Tibial nerve (tissue), 4 donors: Measurements from ENCODE around the gene PHF5A. TPM values are rescaled to one million over a fixed set of nuclear protein-coding genes. Genes with fewer than 3 reads are reported as not detected.

Experiments used
- DNase-seq, 2 donors: peaks; one replicate each; pipeline ENCODE4 v3.0.0-alpha.2; 2019; ENCODE audit warnings: low spot score in 2 of 2
- H3K27ac ChIP-seq, 4 donors: fragments of 200-600 bp; sonication (generic) in 3 of 4; one replicate each; pipeline ENCODE4 v1.5.1; 2017 to 2019; ENCODE audit warnings: mild to moderate bottlenecking in 1 of 4
- H3K27me3 ChIP-seq, 2 donors: fragments of 200-600 bp; sonication (generic) in 1 of 2; one replicate each; pipeline versions ENCODE4 v1.5.1 to v1.6.0; 2017 to 2019
- H3K36me3 ChIP-seq, 3 donors: fragments of 200-600 bp; sonication (generic); one replicate each; pipeline ENCODE4 v1.5.1; 2018 to 2019
- H3K4me1 ChIP-seq, 4 donors: fragments of 200-600 bp; sonication (generic) in 3 of 4; one replicate each; pipeline ENCODE4 v1.5.1; 2017 to 2019
- H3K4me3 ChIP-seq, 4 donors: fragments of 200-600 bp; sonication (generic) in 3 of 4; one replicate each; pipeline ENCODE4 v1.5.1; 2017 to 2019; ENCODE audit warnings: mild to moderate bottlenecking in 1 of 4, moderate library complexity in 1 of 4
- H3K9me3 ChIP-seq, 4 donors: fragments of 200-600 bp; sonication (generic) in 3 of 4; one replicate each; pipeline ENCODE4 v1.5.1; 2017 to 2019
- CTCF ChIP-seq, 5 experiments: fragments of 200-600 bp in 3 of 5; fragments of 450-650 bp in 2 of 5; sonication (generic) in 3 of 5; IDR thresholded peaks; one replicate each; pipeline ENCODE4 v1.5.1; 2016 to 2019; ENCODE audit warnings: antibody characterized with exemption in 5 of 5, mild to moderate bottlenecking in 3 of 5, moderate library complexity in 2 of 5
- EP300 ChIP-seq, 2 donors: sonication (generic); formaldehyde crosslinking; IDR thresholded peaks; one replicate each; pipeline ENCODE4 v1.6.1; 2017; ENCODE audit warnings: antibody characterized with exemption in 2 of 2, mild to moderate bottlenecking in 1 of 2
- POLR2A ChIP-seq, 2 donors: fragments of 450-650 bp; IDR thresholded peaks; one replicate each; pipeline ENCODE4 v1.6.1; 2017; ENCODE audit warnings: antibody characterized with exemption in 2 of 2, mild to moderate bottlenecking in 2 of 2, moderate library complexity in 2 of 2
- WGBS, 2 donors: methylation state at CpG; one replicate each; pipeline ENCODE4 v1.1.5; 2018; 5-methylcytosine and 5-hydroxymethylcytosine counted together
- total RNA-seq, 4 donors: library from RNA; depleted of rRNA; stranded (reverse); fragments of >200 nt; gene quantifications; one replicate each; pipeline ENCODE4 v1.1.0, GENCODE V29; 2016

Gene PHF5A
- total RNA-seq, 4 donors from 2014 or later: 32.6 to 51.5 (median 36.4) TPM

GRCh38 chr22:41446639-41447434 is 21.7 kb downstream of the PHF5A start, which contains the start of gene TOB2:
Gene TOB2 (minus strand): TSS chr22:41446801. CDS start chr22:41437345, 9,456 bp downstream.
- DNase-seq: peak; percentile 93 to 94
- Histone ChIP-seq H3K9me3 (no peaks in the 10 kb centered on the region), H3K4me3 (peak within 1 kb of the TSS; percentile 75 to 94 (median 91)), H3K27me3 (no peaks in the 10 kb centered on the region), H3K27ac (peak within 1 kb of the TSS; percentile 95 to 99 (median 98)), H3K36me3 (peaks cover 0 to 5% (median 0%) of the 10 kb centered on the region in 3 donors), H3K4me1 (peaks cover 0 to 33% (median 22%) of the 10 kb centered on the region in 4 donors)
- WGBS, 2 donors: 1% methylated on average over 41 to 59 of the region's 85 CpGs
- TF ChIP-seq CTCF (IDR thresholded peaks at IDR 0.05) (peak in 2 of 5 experiments; percentile 52 to 58), POLR2A (IDR thresholded peaks at IDR 0.05) (peak; percentile 99 to 100), EP300 (IDR thresholded peaks at IDR 0.05) (peak; percentile 93 to 100)

GRCh38 chr22:41446057-41446501 is 22.4 kb downstream of the PHF5A start:
- 0% methylated on average over 18 to 31 of the region's 34 CpGs for WGBS, 2 donors
- peaks cover 0 to 12% (median 0%) of the 10 kb centered on the region in 3 donors for H3K36me3 ChIP-seq

GRCh38 chr22:41445129-41446056 is 23.1 kb downstream of the PHF5A start:
- Histone ChIP-seq H3K27ac (peak overlapping the region; percentile 95 to 99 (median 98)), H3K4me3 (peak overlapping the region; percentile 75 to 94 (median 91)), H3K36me3 (peaks cover 0 to 18% (median 0%) of the 10 kb centered on the region in 3 donors), H3K4me1 (peaks cover 0 to 48% (median 32%) of the 10 kb centered on the region in 4 donors), H3K9me3 (no peaks in the 10 kb centered on the region), H3K27me3 (no peaks in the 10 kb centered on the region)
- WGBS, 2 donors: 0 to 1% methylated on average over 22 of the region's 22 CpGs
- no peak for TF ChIP-seq CTCF (IDR thresholded peaks at IDR 0.05)
- TF ChIP-seq EP300 (IDR thresholded peaks at IDR 0.05): peak in 1 of 2 donors; percentile 26
- no peak for DNase-seq

More at GRCh38 chr22:41446057-41446501, 22.4 kb downstream of the PHF5A start:
- Histone ChIP-seq H3K27ac (peak overlapping the region; percentile 95 to 99 (median 98)), H3K27me3 (no peaks in the 10 kb centered on the region), H3K9me3 (no peaks in the 10 kb centered on the region), H3K4me3 (peak overlapping the region; percentile 75 to 94 (median 91)), H3K4me1 (peaks cover 0 to 41% (median 26%) of the 10 kb centered on the region in 4 donors)
- DNase-seq: no peak
- TF ChIP-seq POLR2A (IDR thresholded peaks at IDR 0.05) (no peak), CTCF (IDR thresholded peaks at IDR 0.05) (no peak), EP300 (IDR thresholded peaks at IDR 0.05) (no peak)

- Histone ChIP-seq H3K4me1 (peaks cover 0 to 55% (median 35%) of the 10 kb centered on the region in 4 donors), H3K4me3 (peak overlapping the region; percentile 75 to 94 (median 91)), H3K9me3 (no peaks in the 10 kb centered on the region), H3K27me3 (no peaks in the 10 kb centered on the region), H3K36me3 (peaks cover 0 to 21% (median 0%) of the 10 kb centered on the region in 3 donors), H3K27ac (peak overlapping the region; percentile 95 to 99 (median 98))
- DNase-seq: peak; percentile 75 to 84
- TF ChIP-seq POLR2A (IDR thresholded peaks at IDR 0.05) (peak; percentile 13 to 74), CTCF (IDR thresholded peaks at IDR 0.05) (peak in 1 of 5 experiments; percentile 20), EP300 (IDR thresholded peaks at IDR 0.05) (peak; percentile 58 to 92)
- WGBS, 2 donors: 0% methylated on average over 34 to 35 of the region's 35 CpGs
Observed at GRCh38 chr22:41444360-41445128, 23.9 kb downstream of the PHF5A start.
